HEK293 (cell line): ENCODE data around the gene CCHCR1.

ENCODE experiments used
- BCL6B ChIP-seq: fragments of 450-650 bp; formaldehyde crosslinking; IDR thresholded peaks from 2 replicates; pipeline ENCODE4 v1.5.1; 2017; ENCODE audit warnings: missing biosample characterization, missing genetic modification characterization
- CTCF ChIP-seq: fragments of 450-650 bp; formaldehyde crosslinking; IDR thresholded peaks from 2 replicates; pipeline ENCODE4 v1.5.1; 2016; ENCODE audit warnings: missing biosample characterization, missing genetic modification characterization
- GFI1B ChIP-seq: fragments of 450-650 bp; formaldehyde crosslinking; IDR thresholded peaks from 2 replicates; pipeline ENCODE4 v1.5.1; 2016; ENCODE audit warnings: missing biosample characterization, missing genetic modification characterization
- HIC1 ChIP-seq: fragments of 450-650 bp; formaldehyde crosslinking; IDR thresholded peaks from 2 replicates; pipeline ENCODE4 v1.5.1; 2016; ENCODE audit warnings: missing biosample characterization, missing genetic modification characterization
- REST ChIP-seq: fragments of 450-650 bp; formaldehyde crosslinking; IDR thresholded peaks from 2 replicates; pipeline ENCODE4 v1.5.1; 2016; ENCODE audit warnings: missing biosample characterization, missing genetic modification characterization
- SCRT2 ChIP-seq: fragments of 450-650 bp; formaldehyde crosslinking; IDR thresholded peaks from 2 replicates; pipeline ENCODE4 v1.5.1; 2016; ENCODE audit warnings: missing biosample characterization, missing genetic modification characterization
- ZBTB48 ChIP-seq: fragments of 450-650 bp; formaldehyde crosslinking; IDR thresholded peaks from 2 replicates; pipeline ENCODE4 v1.5.1; 2016; ENCODE audit warnings: missing biosample characterization, missing genetic modification characterization
- ZNF10 ChIP-seq: fragments of 450-650 bp; formaldehyde crosslinking; IDR thresholded peaks from 2 replicates; pipeline ENCODE4 v1.5.1; 2017; ENCODE audit warnings: missing biosample characterization, missing genetic modification characterization
- ZNF114 ChIP-seq: fragments of 450-650 bp; formaldehyde crosslinking; IDR thresholded peaks from 2 replicates; pipeline ENCODE4 v1.5.0; 2017; ENCODE audit warnings: missing biosample characterization, missing genetic modification characterization
- ZNF121 ChIP-seq: fragments of 450-650 bp; formaldehyde crosslinking; IDR thresholded peaks from 2 replicates; pipeline ENCODE4 v1.5.1; 2016; ENCODE audit warnings: missing biosample characterization, missing genetic modification characterization
- ZNF214 ChIP-seq: fragments of 450-650 bp; formaldehyde crosslinking; IDR thresholded peaks from 2 replicates; pipeline ENCODE4 v1.5.1; 2017; ENCODE audit warnings: missing biosample characterization, mild to moderate bottlenecking, missing genetic modification characterization, borderline replicate concordance
- ZNF274 ChIP-seq, 2 experiments: fragments of 200-500 bp in 1 of 2; fragments of 450-650 bp in 1 of 2; sonication (Bioruptor generic) in 1 of 2; formaldehyde crosslinking in 1 of 2; IDR thresholded peaks; 2 replicates each; pipeline versions ENCODE4 v1.5.1 to v1.6.1; 2014 to 2016; ENCODE audit warnings: borderline replicate concordance in 1 of 2, inconsistent platforms in 1 of 2, low read length in 1 of 2, missing biosample characterization in 1 of 2, missing genetic modification characterization in 1 of 2
- ZNF311 ChIP-seq: fragments of 450-650 bp; formaldehyde crosslinking; IDR thresholded peaks from 2 replicates; pipeline ENCODE4 v1.5.1; 2017; ENCODE audit warnings: missing biosample characterization, missing genetic modification characterization, borderline replicate concordance
- ZNF324 ChIP-seq: fragments of 450-650 bp; formaldehyde crosslinking; IDR thresholded peaks from 2 replicates; pipeline ENCODE4 v1.5.1; 2016; ENCODE audit warnings: missing biosample characterization, missing genetic modification characterization
- ZNF366 ChIP-seq: fragments of 450-650 bp; formaldehyde crosslinking; conservative IDR thresholded peaks from 2 replicates; pipeline ENCODE4 v1.5.1; 2016; ENCODE audit warnings: missing biosample characterization, missing genetic modification characterization
- ZNF391 ChIP-seq: fragments of 450-650 bp; formaldehyde crosslinking; IDR thresholded peaks from 2 replicates; pipeline ENCODE4 v1.5.1; 2016; ENCODE audit warnings: low read depth, missing biosample characterization, missing genetic modification characterization, borderline replicate concordance
- ZNF416 ChIP-seq: fragments of 450-650 bp; formaldehyde crosslinking; IDR thresholded peaks from 2 replicates; pipeline ENCODE4 v1.5.1; 2016; ENCODE audit warnings: missing biosample characterization, missing genetic modification characterization
- ZNF426 ChIP-seq: fragments of 450-650 bp; formaldehyde crosslinking; IDR thresholded peaks from 2 replicates; pipeline ENCODE4 v1.5.1; 2017; ENCODE audit warnings: missing biosample characterization, missing genetic modification characterization, mild to moderate bottlenecking, inconsistent platforms, moderate library complexity
- ZNF558 ChIP-seq: fragments of 450-650 bp; formaldehyde crosslinking; IDR thresholded peaks from 2 replicates; pipeline ENCODE4 v1.5.1; 2016; ENCODE audit warnings: missing biosample characterization, missing genetic modification characterization
- ZNF571 ChIP-seq: fragments of 450-650 bp; formaldehyde crosslinking; IDR thresholded peaks from 2 replicates; pipeline ENCODE4 v1.5.0; 2017; ENCODE audit warnings: missing biosample characterization, missing genetic modification characterization
- ZNF585B ChIP-seq: fragments of 450-650 bp; formaldehyde crosslinking; IDR thresholded peaks from 2 replicates; pipeline ENCODE4 v1.5.1; 2016; ENCODE audit warnings: missing biosample characterization, missing genetic modification characterization
- ZNF596 ChIP-seq: fragments of 450-650 bp; IDR thresholded peaks from 2 replicates; pipeline ENCODE4 v1.5.0; 2018; ENCODE audit warnings: missing biosample characterization, mild to moderate bottlenecking, missing genetic modification characterization, moderate library complexity
- ZNF623 ChIP-seq: fragments of 450-650 bp; formaldehyde crosslinking; IDR thresholded peaks from 2 replicates; pipeline ENCODE4 v1.5.1; 2016; ENCODE audit warnings: missing biosample characterization, missing genetic modification characterization
- ZNF654 ChIP-seq: fragments of 450-650 bp; formaldehyde crosslinking; IDR thresholded peaks from 2 replicates; pipeline ENCODE4 v1.5.1; 2016; ENCODE audit warnings: low read depth, missing biosample characterization, missing genetic modification characterization
- ZNF670 ChIP-seq: fragments of 450-650 bp; formaldehyde crosslinking; IDR thresholded peaks from 2 replicates; pipeline ENCODE4 v1.5.1; 2016; ENCODE audit warnings: missing biosample characterization, missing genetic modification characterization, low read depth
- ZNF830 ChIP-seq: fragments of 450-650 bp; IDR thresholded peaks from 2 replicates; pipeline ENCODE4 v1.5.0; 2018; ENCODE audit warnings: missing biosample characterization, missing genetic modification characterization, low read depth, mild to moderate bottlenecking, moderate library complexity
- ZSCAN16 ChIP-seq: fragments of 450-650 bp; formaldehyde crosslinking; IDR thresholded peaks from 2 replicates; pipeline ENCODE4 v1.5.1; 2016; ENCODE audit warnings: missing biosample characterization, missing genetic modification characterization
- ZSCAN23 ChIP-seq: fragments of 450-650 bp; formaldehyde crosslinking; IDR thresholded peaks from 2 replicates; pipeline ENCODE4 v1.5.1; 2016; ENCODE audit warnings: missing biosample characterization, missing genetic modification characterization
- ZSCAN4 ChIP-seq: fragments of 450-650 bp; formaldehyde crosslinking; IDR thresholded peaks from 2 replicates; pipeline ENCODE4 v1.5.1; 2017; ENCODE audit warnings: missing biosample characterization, missing genetic modification characterization

Gene CCHCR1

GRCh38 chr6:31197559-31198305 is 40.1 kb upstream of the CCHCR1 start (continued):
- TF ChIP-seq ZNF10 (tag by site-specific recombination) (0 out of 2 replicates have a peak, but pooled peaks have one; percentile 18), ZNF366 (no peak), ZBTB48 (tag by site-specific recombination) (no peak), GFI1B (tag by site-specific recombination) (no peak), ZNF596 (tag by site-specific recombination) (no peak), ZNF311 (tag by site-specific recombination) (no peak), ZNF571 (tag by site-specific recombination) (no peak), ZNF274 (IDR thresholded peaks at IDR 0.05; ENCODE audit: low read length) (no peak), ZNF274 (tag by site-specific recombination; IDR thresholded peaks at IDR 0.05; ENCODE audit: borderline replicate concordance) (no peak), SCRT2 (no peak), HIC1 (tag by site-specific recombination) (peak; percentile 88; the same call in 1 of the 2 replicates), ZNF670 (tag by site-specific recombination) (no peak), ZNF214 (tag by site-specific recombination) (no peak), ZNF830 (tag by site-specific recombination) (no peak), ZNF416 (tag by site-specific recombination) (no peak), ZSCAN23 (tag by site-specific recombination) (peak; percentile 26; the same call in 1 of the 2 replicates), ZNF121 (no peak), ZNF654 (tag by site-specific recombination) (no peak), ZNF391 (tag by site-specific recombination) (no peak), ZNF324 (tag by site-specific recombination) (peak; percentile 79), ZNF114 (no peak), ZNF623 (tag by site-specific recombination) (no peak), ZNF585B (tag by site-specific recombination) (no peak), ZNF426 (no peak), ZSCAN16 (tag by site-specific recombination) (no peak), CTCF (tag by site-specific recombination) (no peak), REST (tag by site-specific recombination) (no peak), ZSCAN4 (tag by site-specific recombination) (no peak), BCL6B (no peak), ZNF558 (tag by site-specific recombination) (no peak)
- TF ChIP-seq, all 188 proteins: peak for 49
